ENCODE measurements around the gene CACNA1I.
"Not testable (repeated sequence)": the region's sequence is repeated elsewhere in the genome, so short reads cannot be mapped to it uniquely, and the experiment has no call there.

The CACNA1I gene

GRCh38 chr22:39570665-39571064 lies at the start of gene CACNA1I:
TSS of gene CACNA1I (plus strand) at chr22:39570753. CDS start at chr22:39570753, 0 bp downstream.
- no peak for DNase-seq

GRCh38 chr22:39521106-39521885 lies 49.3 kb upstream of the CACNA1I start:
- not testable (repeated sequence) for DNase-seq

GRCh38 chr22:39522091-39522490 lies 48.5 kb upstream of the CACNA1I start:
- DNase-seq, result not testable (repeated sequence)

- DNase-seq, result no peak
Observed at GRCh38 chr22:39522567-39523300, 47.8 kb upstream of the CACNA1I start.

GRCh38 chr22:39524089-39524752 lies 46.3 kb upstream of the CACNA1I start:
- DNase-seq, result no peak

GRCh38 chr22:39524753-39525657 lies 45.5 kb upstream of the CACNA1I start:
- no peak for DNase-seq

- no peak for DNase-seq
Observed at GRCh38 chr22:39525658-39525975, 44.9 kb upstream of the CACNA1I start.

- DNase-seq, result no peak
Observed at GRCh38 chr22:39526736-39527171, 43.8 kb upstream of the CACNA1I start.

- DNase-seq, result no peak
Observed at GRCh38 chr22:39527481-39527961, 43.0 kb upstream of the CACNA1I start.

- no peak for DNase-seq
Observed at GRCh38 chr22:39528080-39528661, 42.4 kb upstream of the CACNA1I start.

- peak; percentile 85 to 86 for DNase-seq
Observed at GRCh38 chr22:39528681-39529486, 41.7 kb upstream of the CACNA1I start.

GRCh38 chr22:39529487-39529851 lies 41.1 kb upstream of the CACNA1I start:
- DNase-seq, result no peak

- no peak for DNase-seq
Observed at GRCh38 chr22:39530116-39530515, 40.4 kb upstream of the CACNA1I start.

GRCh38 chr22:39530692-39531331 lies 39.7 kb upstream of the CACNA1I start:
- DNase-seq, result no peak

- DNase-seq, result peak; percentile 99 to 100
Observed at GRCh38 chr22:39532215-39533073, 38.1 kb upstream of the CACNA1I start, which contains the start of gene RPS19BP1. TSS of gene RPS19BP1 (minus strand) at chr22:39532748. CDS start at chr22:39532738, 10 bp downstream.

GRCh38 chr22:39534092-39534506 lies 36.5 kb upstream of the CACNA1I start:
- no peak for DNase-seq

GRCh38 chr22:39534591-39535356 lies 35.8 kb upstream of the CACNA1I start:
- DNase-seq, result peak; percentile 74 to 78

GRCh38 chr22:39535357-39535725 lies 35.2 kb upstream of the CACNA1I start:
- DNase-seq, result no peak
